Activated CD4-positive, alpha-beta T cell treated with anti-CD3 and anti-CD28 coated beads, Interleukin-2, amount 10 ng/mL, durations not matched to agents 7 days and 5 days (primary cell): ENCODE measurements around the gene SPEM2. TPM values are rescaled to one million over a fixed set of nuclear protein-coding genes. Genes with fewer than 3 reads are reported as not detected.

Source experiments
- CTCF ChIA-PET: fragments of 350-600 bp; sonication (Branson Sonifier 250); formaldehyde crosslinking; loops from one replicate; lab custom pipeline; 2021; ENCODE audit warnings: antibody characterized with exemption; lab: Charles Lee
- POLR2A ChIA-PET: fragments of 350-600 bp; sonication (Branson Sonifier 250); formaldehyde crosslinking; loops from one replicate; lab custom pipeline; 2021; ENCODE audit warnings: antibody characterized with exemption; lab: Charles Lee
- DNase-seq: peaks from one replicate; pipeline ENCODE4 v3.0.0-alpha.2; 2020
- H3K27ac Mint-ChIP-seq: one replicate; pipeline ENCODE4 v1.8.0; 2021; ENCODE audit warnings: mild to moderate bottlenecking, moderate library complexity, mixed read lengths
- H3K27me3 Mint-ChIP-seq: one replicate; pipeline ENCODE4 v1.8.0; 2021; ENCODE audit warnings: mixed read lengths
- H3K36me3 Mint-ChIP-seq: one replicate; pipeline ENCODE4 v1.8.0; 2021; ENCODE audit warnings: low read depth, mixed read lengths
- H3K4me1 Mint-ChIP-seq: one replicate; pipeline ENCODE4 v1.8.0; 2021; ENCODE audit warnings: mixed read lengths
- H3K4me3 Mint-ChIP-seq: one replicate; pipeline ENCODE4 v1.8.0; 2021; ENCODE audit warnings: mild to moderate bottlenecking, moderate library complexity, mixed read lengths
- H3K9me3 Mint-ChIP-seq: one replicate; pipeline ENCODE4 v1.8.0; 2021; ENCODE audit warnings: mixed read lengths
- total RNA-seq, 2 experiments: library from RNA; stranded (reverse); gene quantifications; one replicate each; pipeline ENCODE4 v1.2.3, GENCODE V29; 2021

The SPEM2 gene
- total RNA-seq, 2 experiments from 2014 or later, result not detected

DNA sequence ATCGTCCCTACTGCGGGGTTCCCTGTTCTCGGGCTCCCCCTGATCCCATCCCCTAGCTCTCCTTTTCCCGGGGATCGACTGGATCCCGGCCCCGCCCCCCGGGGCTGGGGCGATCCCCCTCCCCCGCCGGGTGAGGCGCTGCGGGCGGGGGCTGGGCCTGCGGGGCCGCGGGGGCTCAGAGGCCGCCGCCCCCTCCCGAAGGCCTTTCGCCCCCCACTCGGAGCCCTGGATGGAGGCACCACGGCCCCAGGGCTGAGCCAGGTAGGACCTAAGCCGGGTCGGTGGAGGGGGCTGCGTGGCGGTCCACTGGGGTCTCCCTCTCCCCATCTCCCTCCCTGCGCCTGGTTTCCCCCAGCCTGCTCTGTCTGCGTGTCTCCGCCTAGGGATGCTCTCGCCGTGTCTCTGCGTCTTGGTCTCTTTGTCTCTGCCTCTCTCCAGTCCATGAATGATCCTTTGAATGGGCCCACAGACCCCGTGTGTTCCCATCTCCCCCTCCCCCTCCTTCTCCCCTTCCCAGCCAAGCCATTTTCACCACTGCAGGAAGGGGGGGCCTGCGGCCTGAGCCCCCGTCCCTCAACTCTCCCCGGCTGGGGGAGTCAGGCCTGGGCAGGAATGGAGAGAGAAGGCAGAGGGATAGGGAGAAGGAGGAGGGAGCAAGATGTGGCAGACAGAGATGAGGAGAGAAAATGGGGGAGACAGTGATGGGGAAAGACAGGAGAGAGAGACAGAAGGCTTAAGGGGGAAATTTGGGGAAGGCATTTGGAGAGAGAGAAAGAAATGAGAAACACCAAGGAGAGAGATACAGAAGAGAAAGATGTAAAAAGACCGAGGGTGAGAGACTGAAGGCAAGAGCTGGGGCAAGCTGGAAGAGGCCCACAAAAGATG is 19.8 kb upstream of the SPEM2 start:
- Mint-ChIP-seq H3K4me1 (peaks cover 26% of the 10 kb centered on the region), H3K27ac (peak overlapping the region; percentile 76), H3K9me3 (no peaks in the 10 kb centered on the region), H3K4me3 (peak overlapping the region; percentile 75), H3K36me3 (peaks cover 3% of the 10 kb centered on the region), H3K27me3 (peaks cover 12% of the 10 kb centered on the region)
- ChIA-PET POLR2A (no interaction called here), CTCF (no interaction called here)
- DNase-seq, result no peak

DNA sequence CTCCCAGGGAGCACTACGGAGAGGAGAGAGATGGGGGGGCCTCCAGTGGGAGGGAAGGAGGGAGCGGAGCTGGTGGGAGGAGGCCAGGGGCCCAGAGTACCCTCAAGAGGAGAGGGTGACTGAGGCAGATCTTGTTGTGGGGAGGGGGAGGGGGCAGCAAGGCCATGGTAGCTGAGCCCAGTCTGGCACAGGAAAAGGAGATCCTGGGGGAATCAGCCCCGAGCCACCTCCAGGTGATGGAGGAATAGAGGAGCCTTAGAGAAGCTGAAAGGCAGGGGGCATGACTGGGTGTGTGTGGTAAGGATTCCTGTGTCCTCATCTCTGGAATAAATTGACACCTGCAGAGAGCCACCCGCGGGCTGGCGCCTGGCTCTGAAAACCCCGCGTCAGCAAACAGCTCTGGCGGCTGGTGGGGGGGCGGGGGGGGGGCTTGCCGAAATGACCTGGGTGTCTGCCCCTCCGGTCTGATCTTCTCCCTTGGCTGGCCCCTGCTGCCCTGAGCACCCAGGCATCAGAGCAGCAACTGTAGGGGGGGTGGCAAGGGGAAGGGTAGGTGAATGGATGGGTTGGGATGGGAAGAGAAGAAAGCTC is 19.1 kb upstream of the SPEM2 start:
- Mint-ChIP-seq H3K36me3 (peaks cover 3% of the 10 kb centered on the region), H3K4me3 (peak overlapping the region; percentile 58), H3K4me1 (peaks cover 26% of the 10 kb centered on the region), H3K27ac (no peak overlapping the region), H3K27me3 (peaks cover 12% of the 10 kb centered on the region), H3K9me3 (no peaks in the 10 kb centered on the region)
- POLR2A ChIA-PET, result no interaction called here
- CTCF ChIA-PET, result no interaction called here
- DNase-seq, result no peak

DNA sequence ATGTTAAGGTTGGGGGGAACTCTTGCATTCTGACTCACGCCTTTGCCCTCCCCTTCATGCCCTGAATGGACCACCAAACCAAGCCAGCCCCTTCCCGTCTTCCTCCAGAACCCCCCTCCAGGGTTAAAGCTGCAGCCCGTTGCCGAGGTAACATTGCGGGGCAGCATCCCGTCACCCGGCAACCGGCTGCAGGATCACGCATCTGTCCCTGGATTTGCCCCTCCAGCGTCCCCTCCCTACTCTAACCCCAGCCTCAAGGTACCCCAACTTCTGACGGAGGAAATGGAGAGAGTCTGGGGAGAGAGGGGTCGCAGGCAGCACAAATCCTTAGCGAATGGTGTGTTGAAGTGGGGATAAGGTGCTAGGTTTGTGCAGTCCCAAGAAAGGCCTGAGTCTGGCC is 18.3 kb upstream of the SPEM2 start:
- H3K36me3 Mint-ChIP-seq, result no peaks in the 10 kb centered on the region
- no peak overlapping the region for H3K4me3 Mint-ChIP-seq
- no peaks in the 10 kb centered on the region for H3K9me3 Mint-ChIP-seq
- CTCF ChIA-PET, result no interaction called here
- POLR2A ChIA-PET, result no interaction called here
- no peak overlapping the region for H3K27ac Mint-ChIP-seq
- DNase-seq, result no peak
- peaks cover 22% of the 10 kb centered on the region for H3K4me1 Mint-ChIP-seq
- peaks cover 12% of the 10 kb centered on the region for H3K27me3 Mint-ChIP-seq

GRCh38 chr17:7407485-7408251 is 17.7 kb upstream of the SPEM2 start, which contains the start of gene NLGN2:
NLGN2 (plus strand) TSS chr17:7407845; CDS start chr17:7408256, 411 bp downstream.
- POLR2A ChIA-PET, result no interaction called here
- Mint-ChIP-seq H3K36me3 (no peaks in the 10 kb centered on the region), H3K9me3 (no peaks in the 10 kb centered on the region)

GRCh38 chr17:7408252-7408727 is 17.1 kb upstream of the SPEM2 start:
- ChIA-PET POLR2A (no interaction called here), CTCF (no interaction called here)
- DNase-seq, result no peak
- no peaks in the 10 kb centered on the region for H3K36me3 Mint-ChIP-seq
- peaks cover 12% of the 10 kb centered on the region for H3K27me3 Mint-ChIP-seq
- no peak overlapping the region for H3K27ac Mint-ChIP-seq
- no peak overlapping the region for H3K4me3 Mint-ChIP-seq
- no peaks in the 10 kb centered on the region for H3K9me3 Mint-ChIP-seq
- peaks cover 15% of the 10 kb centered on the region for H3K4me1 Mint-ChIP-seq

More at GRCh38 chr17:7407485-7408251, 17.7 kb upstream of the SPEM2 start, which contains the start of gene NLGN2:
- CTCF ChIA-PET, result no interaction called here
- H3K4me1 Mint-ChIP-seq, result peaks cover 22% of the 10 kb centered on the region
- H3K4me3 Mint-ChIP-seq, result no peak within 1 kb of the TSS
- peaks cover 12% of the 10 kb centered on the region for H3K27me3 Mint-ChIP-seq
- DNase-seq, result no peak
- H3K27ac Mint-ChIP-seq, result no peak within 1 kb of the TSS

- ChIA-PET POLR2A (no interaction called here), CTCF (no interaction called here)
- Mint-ChIP-seq H3K9me3 (no peaks in the 10 kb centered on the region), H3K4me1 (peaks cover 15% of the 10 kb centered on the region), H3K27me3 (peaks cover 12% of the 10 kb centered on the region), H3K27ac (no peak overlapping the region), H3K4me3 (no peak overlapping the region), H3K36me3 (no peaks in the 10 kb centered on the region)
- DNase-seq, result no peak
Observed at GRCh38 chr17:7408863-7409262, 16.6 kb upstream of the SPEM2 start.

DNA sequence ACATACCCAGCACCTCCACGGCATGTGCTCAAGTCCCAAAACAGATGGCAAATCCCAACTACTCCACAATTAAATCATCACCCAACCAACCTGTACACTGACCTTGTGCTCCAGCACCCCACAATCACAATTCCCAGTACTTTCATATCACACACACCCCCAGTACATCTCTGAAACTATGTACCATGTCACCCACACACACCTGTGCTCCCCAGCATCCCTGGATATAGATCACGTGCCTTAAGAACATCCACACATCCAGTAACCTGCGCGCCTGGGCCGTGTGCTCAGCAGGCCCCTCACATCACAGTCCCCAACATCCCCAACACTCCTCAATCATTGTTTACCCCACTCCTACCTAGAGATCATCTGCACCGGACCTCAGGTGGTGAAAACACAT is 15.7 kb upstream of the SPEM2 start:
- POLR2A ChIA-PET, result no interaction called here
- Mint-ChIP-seq H3K4me1 (peaks cover 15% of the 10 kb centered on the region), H3K27ac (no peak overlapping the region), H3K9me3 (no peaks in the 10 kb centered on the region), H3K27me3 (peaks cover 11% of the 10 kb centered on the region), H3K36me3 (no peaks in the 10 kb centered on the region), H3K4me3 (no peak overlapping the region)
- CTCF ChIA-PET, result no interaction called here
- DNase-seq, result no peak

DNA sequence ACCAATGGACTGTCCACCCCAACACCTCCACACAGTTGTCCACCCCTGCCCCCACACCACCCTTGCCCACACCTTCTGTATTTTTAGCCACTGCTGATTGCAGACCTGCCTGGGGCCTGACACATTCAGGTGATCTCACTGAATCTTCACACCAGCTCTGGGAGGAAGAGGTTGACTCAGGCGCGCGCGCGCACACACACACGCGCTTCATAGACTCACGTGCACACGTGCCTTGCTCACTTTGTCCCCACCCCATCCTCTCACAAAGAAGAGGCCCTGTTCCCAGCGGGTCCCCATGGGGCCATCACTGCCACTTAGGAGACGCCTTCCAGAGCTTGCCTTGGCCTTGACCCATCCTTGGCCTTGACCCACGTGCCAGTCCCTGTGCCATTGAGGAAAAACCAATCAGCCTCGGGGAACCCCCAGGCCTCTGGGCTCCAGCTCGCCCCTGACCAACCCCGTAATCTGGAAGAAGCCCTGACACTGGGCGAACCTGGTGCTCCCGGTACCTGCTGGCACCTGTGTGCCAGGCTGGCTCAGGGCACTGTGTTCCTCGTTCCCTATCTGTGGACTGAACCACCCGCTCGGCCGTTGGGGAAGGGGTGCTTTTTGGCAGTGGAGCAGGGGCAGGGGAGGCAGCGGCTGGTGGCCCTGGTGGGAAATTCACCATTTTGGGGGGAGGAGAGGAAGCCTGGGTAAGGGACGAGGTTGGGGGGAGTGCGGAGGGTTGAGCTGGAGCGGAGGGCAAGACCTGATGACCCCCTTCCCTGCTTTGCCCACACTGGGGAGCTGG is 14.6 kb upstream of the SPEM2 start:
- DNase-seq, result no peak
- Mint-ChIP-seq H3K27me3 (peaks cover 7% of the 10 kb centered on the region), H3K4me1 (peaks cover 9% of the 10 kb centered on the region), H3K27ac (no peak overlapping the region), H3K4me3 (no peak overlapping the region), H3K36me3 (no peaks in the 10 kb centered on the region), H3K9me3 (no peaks in the 10 kb centered on the region)
- ChIA-PET CTCF (no interaction called here), POLR2A (no interaction called here)

- CTCF ChIA-PET, result no interaction called here
- no peak overlapping the region for H3K4me3 Mint-ChIP-seq
- peaks cover 6% of the 10 kb centered on the region for H3K4me1 Mint-ChIP-seq
- no peak for DNase-seq
- H3K27ac Mint-ChIP-seq, result no peak overlapping the region
- H3K36me3 Mint-ChIP-seq, result no peaks in the 10 kb centered on the region
- POLR2A ChIA-PET, result no interaction called here
- H3K27me3 Mint-ChIP-seq, result peaks cover 2% of the 10 kb centered on the region
- H3K9me3 Mint-ChIP-seq, result no peaks in the 10 kb centered on the region
Observed at GRCh38 chr17:7411427-7411750, 14.0 kb upstream of the SPEM2 start.

DNA sequence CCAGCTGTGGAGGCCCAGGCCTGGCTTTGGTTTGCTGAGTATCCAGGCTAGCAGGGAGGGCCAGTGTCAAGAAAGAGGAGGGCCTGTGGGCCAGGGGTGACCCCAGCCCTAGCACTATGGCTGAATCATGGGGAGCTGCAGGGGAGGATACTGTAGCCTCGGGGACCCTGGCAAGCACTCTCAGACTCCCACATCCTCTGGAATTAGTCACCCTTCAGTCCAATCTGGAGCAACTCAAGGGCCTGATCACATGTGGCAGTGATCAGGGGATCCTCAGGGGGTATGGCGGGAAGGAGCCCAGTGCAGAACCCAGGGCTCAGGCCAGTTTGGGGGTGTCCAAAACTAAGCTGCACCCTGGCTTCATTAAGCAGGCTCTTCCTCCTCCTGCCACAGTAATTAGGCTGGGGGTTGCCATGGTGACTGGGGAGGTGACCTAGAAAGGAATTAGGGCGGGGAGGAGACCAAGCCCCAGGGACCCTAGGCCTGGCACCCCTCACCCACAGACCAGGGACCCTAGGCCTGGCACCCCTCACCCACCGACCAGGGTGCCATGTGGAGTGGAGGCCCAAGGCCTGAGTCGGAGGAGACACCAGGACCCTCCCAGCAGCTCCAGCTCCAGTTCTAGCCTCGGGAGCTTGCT is 11.9 kb upstream of the SPEM2 start:
- no peaks in the 10 kb centered on the region for H3K9me3 Mint-ChIP-seq
- DNase-seq, result no peak
- no peak overlapping the region for H3K4me3 Mint-ChIP-seq
- POLR2A ChIA-PET, result no interaction called here
- H3K27me3 Mint-ChIP-seq, result no peaks in the 10 kb centered on the region
- H3K36me3 Mint-ChIP-seq, result no peaks in the 10 kb centered on the region
- peaks cover 3% of the 10 kb centered on the region for H3K4me1 Mint-ChIP-seq
- CTCF ChIA-PET, result interaction anchor here (0.5 to 1.6 kb wide), 3 partner anchors 12 to 147 kb away, joined by 3 to 6 read pairs (median 4); partner anchors contain the start of gene SPEM2
- H3K27ac Mint-ChIP-seq, result no peak overlapping the region

DNA sequence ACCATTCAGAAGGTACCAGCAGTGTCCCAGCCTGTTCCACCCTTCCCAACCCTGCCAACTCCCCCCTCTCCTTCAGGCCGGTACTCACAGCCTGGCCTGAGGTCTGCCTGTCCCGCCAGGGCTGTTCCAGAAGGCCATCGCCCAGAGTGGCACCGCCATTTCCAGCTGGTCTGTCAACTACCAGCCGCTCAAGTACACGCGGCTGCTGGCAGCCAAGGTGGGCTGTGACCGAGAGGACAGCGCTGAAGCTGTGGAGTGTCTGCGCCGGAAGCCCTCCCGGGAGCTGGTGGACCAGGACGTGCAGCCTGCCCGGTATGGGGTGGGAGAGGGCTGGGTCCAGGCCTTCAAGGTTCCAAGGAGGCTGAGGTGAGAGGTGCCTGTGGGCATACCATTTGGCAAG is 10.6 kb upstream of the SPEM2 start:
- no peaks in the 10 kb centered on the region for H3K9me3 Mint-ChIP-seq
- no peak overlapping the region for H3K27ac Mint-ChIP-seq
- ChIA-PET POLR2A (no interaction called here), CTCF (no interaction called here)
- DNase-seq, result no peak
- no peak overlapping the region for H3K4me3 Mint-ChIP-seq
- no peaks in the 10 kb centered on the region for H3K36me3 Mint-ChIP-seq
- no peaks in the 10 kb centered on the region for H3K4me1 Mint-ChIP-seq
- no peaks in the 10 kb centered on the region for H3K27me3 Mint-ChIP-seq

GRCh38 chr17:7415784-7416183 is 9.6 kb upstream of the SPEM2 start:
- no peak overlapping the region for H3K27ac Mint-ChIP-seq
- no peaks in the 10 kb centered on the region for H3K9me3 Mint-ChIP-seq
- no peak for DNase-seq
- CTCF ChIA-PET, result no interaction called here
- no peaks in the 10 kb centered on the region for H3K4me1 Mint-ChIP-seq
- no peaks in the 10 kb centered on the region for H3K36me3 Mint-ChIP-seq
- H3K27me3 Mint-ChIP-seq, result no peaks in the 10 kb centered on the region
- POLR2A ChIA-PET, result no interaction called here
- H3K4me3 Mint-ChIP-seq, result no peak overlapping the region
